H1 (cell line): Measurements from ENCODE around the gene SLC2A4. TPM values are rescaled to one million over a fixed set of nuclear protein-coding genes. Genes with fewer than 3 reads are reported as not detected.
A peak's percentile ranks its signal among the peaks of the same experiment; 100 is the strongest.

ENCODE experiments used
- CTCF ChIP-seq, 3 experiments: IDR thresholded peaks; 1 replicate in 2 of 3; 2 replicates in 1 of 3; pipeline versions ENCODE4 v1.5.1 to v1.6.1; 2011; ENCODE audit warnings: low read length in 3 of 3, mild to moderate bottlenecking in 3 of 3, inconsistent platforms in 2 of 3, low read depth in 1 of 3, moderate library complexity in 1 of 3; ENCODE audit not compliant: insufficient read depth in 1 of 3; ENCODE audit errors: control extremely low read depth in 1 of 3
- polyA plus RNA-seq, 7 experiments: library from polyadenylated mRNA; depleted of rRNA in 3 of 7; stranded (reverse) in 5 of 7; unstranded in 2 of 7; fragments of >200 nt in 5 of 7; fragments of 200-250 nt in 2 of 7; gene quantifications; 1 replicate in 5 of 7; 2 replicates in 1 of 7; 4 replicates in 1 of 7; pipeline versions ENCODE4 v1.2.1 to v1.2.3, GENCODE V29; 2011 to 2013; ENCODE audit warnings: missing spikeins in 2 of 7, mixed read lengths in 2 of 7
- total RNA-seq: library from RNA; stranded (reverse); fragmentation: NEBNext Ultra II Directional; extraction: Animal tissue kit (Norgen Biotek cat#: 25700); gene quantifications from 2 replicates; pipeline ENCODE4 v1.2.1, GENCODE V29; 2021

SLC2A4 gene
- total and polyA plus RNA-seq, 2 of the 8 experiments (the other 6 are each of a cell fraction or from before 2014, with no cell fraction given), result 5.7 to 6.9 TPM

- TF ChIP-seq CTCF (IDR thresholded peaks at IDR 0.05; ENCODE audit: control extremely low read depth in 1 of 3, insufficient read depth in 1 of 3, low read depth in 1 of 3, low read length in 3 of 3), result peak in 2 of 3 experiments; percentile 14 to 18; a peak in 2 of 4 replicates
Observed at GRCh38 chr17:7313088-7313889, 31.8 kb downstream of the SLC2A4 start (continued).
